GM23338 (cell line): ENCODE measurements around the gene TAPBP. TPM values are rescaled to one million over a fixed set of nuclear protein-coding genes. Genes with fewer than 3 reads are reported as not detected.
"Not testable (repeated sequence)": the region's sequence is repeated elsewhere in the genome, so short reads cannot be mapped to it uniquely, and the experiment has no call there.

Experiments
- ATAC-seq: fragments of 200-7000 bp; cut with Tn5 transposase; 3 replicates; pipeline ENCODE4 v1.9.1; 2020
- DNase-seq: peaks from one replicate; pipeline ENCODE4 v3.0.0-alpha.2; 2015; ENCODE audit warnings: low spot score
- H2AFZ ChIP-seq: fragments of 200-600 bp; sonication (generic); 2 replicates; pipeline ENCODE4 v1.8.0; 2016; ENCODE audit warnings: antibody characterized with exemption, mild to moderate bottlenecking, moderate library complexity
- H3F3A ChIP-seq: fragments of 200-600 bp; sonication (generic); replicated peaks from 2 replicates; pipeline ENCODE4 v1.8.0; 2017; ENCODE audit warnings: antibody characterized with exemption, mixed run types, low read depth
- H3K27ac ChIP-seq: fragments of 200-600 bp; sonication (generic); 2 replicates; pipeline ENCODE4 v1.6.1; 2016; ENCODE audit warnings: low read depth
- H3K27me3 ChIP-seq: fragments of 200-600 bp; sonication (generic); 2 replicates; pipeline ENCODE4 v1.8.0; 2016; ENCODE audit warnings: mild to moderate bottlenecking, mixed run types, moderate library complexity; ENCODE audit not compliant: insufficient read depth
- H3K36me3 ChIP-seq: fragments of 200-600 bp; sonication (generic); 2 replicates; pipeline ENCODE4 v1.8.0; 2016; ENCODE audit warnings: mild to moderate bottlenecking; ENCODE audit not compliant: insufficient read depth
- H3K4me1 ChIP-seq: fragments of 200-600 bp; sonication (generic); 2 replicates; pipeline ENCODE4 v1.8.0; 2016; ENCODE audit warnings: mild to moderate bottlenecking, moderate library complexity; ENCODE audit not compliant: insufficient read depth
- H3K4me2 ChIP-seq: fragments of 200-600 bp; sonication (generic); 2 replicates; pipeline ENCODE4 v1.7.1; 2017; ENCODE audit warnings: mixed run types
- H3K4me3 ChIP-seq: fragments of 200-600 bp; sonication (generic); 2 replicates; pipeline ENCODE4 v1.6.1; 2016; ENCODE audit warnings: mixed run types
- H3K79me2 ChIP-seq: fragments of 200-600 bp; sonication (generic); replicated peaks from 2 replicates; pipeline ENCODE4 v1.8.0; 2017; ENCODE audit warnings: mild to moderate bottlenecking; ENCODE audit not compliant: insufficient read depth
- H3K9me2 ChIP-seq: fragments of 200-600 bp; sonication (generic); 2 replicates; pipeline ENCODE4 v1.8.0; 2017; ENCODE audit not compliant: insufficient read depth
- H4K20me1 ChIP-seq: fragments of 200-600 bp; sonication (generic); replicated peaks from 2 replicates; pipeline ENCODE4 v1.8.0; 2017; ENCODE audit warnings: mild to moderate bottlenecking; ENCODE audit not compliant: insufficient read depth
- H3K27ac Mint-ChIP-seq: 2 replicates; pipeline ENCODE4 v1.8.0; 2020; ENCODE audit warnings: inconsistent platforms, mild to moderate bottlenecking, moderate library complexity, mixed read lengths
- H3K27me3 Mint-ChIP-seq: 3 replicates; pipeline ENCODE4 v1.8.0; 2022; ENCODE audit warnings: low read depth, mild to moderate bottlenecking, moderate library complexity, mixed read lengths, inconsistent platforms; ENCODE audit not compliant: insufficient read depth, poor library complexity
- H3K36me3 Mint-ChIP-seq: 3 replicates; pipeline ENCODE4 v1.8.0; 2021; ENCODE audit warnings: low read depth, mild to moderate bottlenecking, inconsistent platforms, moderate library complexity, mixed read lengths
- H3K4me1 Mint-ChIP-seq: 3 replicates; pipeline ENCODE4 v1.8.0; 2020; ENCODE audit warnings: mild to moderate bottlenecking, inconsistent platforms, mixed read lengths
- H3K4me3 Mint-ChIP-seq: 3 replicates; pipeline ENCODE4 v1.8.0; 2021; ENCODE audit warnings: moderate library complexity, mild to moderate bottlenecking, inconsistent platforms, mixed read lengths
- H3K9me3 Mint-ChIP-seq: 3 replicates; pipeline ENCODE4 v1.8.0; 2020; ENCODE audit warnings: moderate library complexity, mild to moderate bottlenecking, inconsistent platforms, mixed read lengths
- POLR2AphosphoS5 ChIP-seq: IDR thresholded peaks from 2 replicates; pipeline ENCODE4 v1.6.1; 2016; ENCODE audit warnings: antibody characterized with exemption, low read depth
- REST ChIP-seq: IDR thresholded peaks from one replicate; pipeline ENCODE4 v1.6.1; 2018; ENCODE audit warnings: antibody characterized with exemption; ENCODE audit not compliant: unreplicated experiment
- polyA plus RNA-seq: library from polyadenylated mRNA; unstranded; fragments of >200 nt; fragmentation: Nextera tagmentation; extraction: Ambion mirVana; gene quantifications from 2 replicates; pipeline ENCODE4 v1.2.1, GENCODE V29; 2016
- total RNA-seq: library from RNA; depleted of rRNA; stranded (reverse); fragments of >200 nt; shearing (Covaris generic); gene quantifications from 2 replicates; pipeline ENCODE4 v1.2.3, GENCODE V29; 2014
- TF ChIP-seq, protein P1 (sequence below): fragments of 250-450 bp; sonication (Bioruptor Pico); IDR thresholded peaks from 2 replicates; pipeline ENCODE4 v1.5.0; 2020; ENCODE audit warnings: mild to moderate bottlenecking, moderate library complexity

Gene TAPBP
- total and polyA plus RNA-seq, 2 experiments from 2014 or later = 19.9 to 37.5 TPM

GRCh38 chr6:33264015-33264414 lies 49.9 kb downstream of the TAPBP start (continued):
- TF ChIP-seq, protein P1, sequence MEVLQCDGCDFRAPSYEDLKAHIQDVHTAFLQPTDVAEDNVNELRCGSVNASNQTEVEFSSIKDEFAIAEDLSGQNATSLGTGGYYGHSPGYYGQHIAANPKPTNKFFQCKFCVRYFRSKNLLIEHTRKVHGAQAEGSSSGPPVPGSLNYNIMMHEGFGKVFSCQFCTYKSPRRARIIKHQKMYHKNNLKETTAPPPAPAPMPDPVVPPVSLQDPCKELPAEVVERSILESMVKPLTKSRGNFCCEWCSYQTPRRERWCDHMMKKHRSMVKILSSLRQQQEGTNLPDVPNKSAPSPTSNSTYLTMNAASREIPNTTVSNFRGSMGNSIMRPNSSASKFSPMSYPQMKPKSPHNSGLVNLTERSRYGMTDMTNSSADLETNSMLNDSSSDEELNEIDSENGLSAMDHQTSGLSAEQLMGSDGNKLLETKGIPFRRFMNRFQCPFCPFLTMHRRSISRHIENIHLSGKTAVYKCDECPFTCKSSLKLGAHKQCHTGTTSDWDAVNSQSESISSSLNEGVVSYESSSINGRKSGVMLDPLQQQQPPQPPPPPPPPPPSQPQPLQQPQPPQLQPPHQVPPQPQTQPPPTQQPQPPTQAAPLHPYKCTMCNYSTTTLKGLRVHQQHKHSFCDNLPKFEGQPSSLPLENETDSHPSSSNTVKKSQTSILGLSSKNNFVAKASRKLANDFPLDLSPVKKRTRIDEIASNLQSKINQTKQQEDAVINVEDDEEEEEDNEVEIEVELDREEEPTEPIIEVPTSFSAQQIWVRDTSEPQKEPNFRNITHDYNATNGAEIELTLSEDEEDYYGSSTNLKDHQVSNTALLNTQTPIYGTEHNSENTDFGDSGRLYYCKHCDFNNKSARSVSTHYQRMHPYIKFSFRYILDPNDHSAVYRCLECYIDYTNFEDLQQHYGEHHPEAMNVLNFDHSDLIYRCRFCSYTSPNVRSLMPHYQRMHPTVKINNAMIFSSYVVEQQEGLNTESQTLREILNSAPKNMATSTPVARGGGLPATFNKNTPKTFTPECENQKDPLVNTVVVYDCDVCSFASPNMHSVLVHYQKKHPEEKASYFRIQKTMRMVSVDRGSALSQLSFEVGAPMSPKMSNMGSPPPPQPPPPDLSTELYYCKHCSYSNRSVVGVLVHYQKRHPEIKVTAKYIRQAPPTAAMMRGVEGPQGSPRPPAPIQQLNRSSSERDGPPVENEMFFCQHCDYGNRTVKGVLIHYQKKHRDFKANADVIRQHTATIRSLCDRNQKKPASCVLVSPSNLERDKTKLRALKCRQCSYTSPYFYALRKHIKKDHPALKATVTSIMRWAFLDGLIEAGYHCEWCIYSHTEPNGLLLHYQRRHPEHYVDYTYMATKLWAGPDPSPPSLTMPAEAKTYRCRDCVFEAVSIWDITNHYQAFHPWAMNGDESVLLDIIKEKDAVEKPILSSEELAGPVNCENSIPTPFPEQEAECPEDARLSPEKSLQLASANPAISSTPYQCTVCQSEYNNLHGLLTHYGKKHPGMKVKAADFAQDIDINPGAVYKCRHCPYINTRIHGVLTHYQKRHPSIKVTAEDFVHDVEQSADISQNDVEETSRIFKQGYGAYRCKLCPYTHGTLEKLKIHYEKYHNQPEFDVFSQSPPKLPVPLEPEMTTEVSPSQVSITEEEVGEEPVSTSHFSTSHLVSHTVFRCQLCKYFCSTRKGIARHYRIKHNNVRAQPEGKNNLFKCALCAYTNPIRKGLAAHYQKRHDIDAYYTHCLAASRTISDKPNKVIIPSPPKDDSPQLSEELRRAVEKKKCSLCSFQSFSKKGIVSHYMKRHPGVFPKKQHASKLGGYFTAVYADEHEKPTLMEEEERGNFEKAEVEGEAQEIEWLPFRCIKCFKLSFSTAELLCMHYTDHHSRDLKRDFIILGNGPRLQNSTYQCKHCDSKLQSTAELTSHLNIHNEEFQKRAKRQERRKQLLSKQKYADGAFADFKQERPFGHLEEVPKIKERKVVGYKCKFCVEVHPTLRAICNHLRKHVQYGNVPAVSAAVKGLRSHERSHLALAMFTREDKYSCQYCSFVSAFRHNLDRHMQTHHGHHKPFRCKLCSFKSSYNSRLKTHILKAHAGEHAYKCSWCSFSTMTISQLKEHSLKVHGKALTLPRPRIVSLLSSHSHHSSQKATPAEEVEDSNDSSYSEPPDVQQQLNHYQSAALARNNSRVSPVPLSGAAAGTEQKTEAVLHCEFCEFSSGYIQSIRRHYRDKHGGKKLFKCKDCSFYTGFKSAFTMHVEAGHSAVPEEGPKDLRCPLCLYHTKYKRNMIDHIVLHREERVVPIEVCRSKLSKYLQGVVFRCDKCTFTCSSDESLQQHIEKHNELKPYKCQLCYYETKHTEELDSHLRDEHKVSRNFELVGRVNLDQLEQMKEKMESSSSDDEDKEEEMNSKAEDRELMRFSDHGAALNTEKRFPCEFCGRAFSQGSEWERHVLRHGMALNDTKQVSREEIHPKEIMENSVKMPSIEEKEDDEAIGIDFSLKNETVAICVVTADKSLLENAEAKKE = no peak
- no peak for TF ChIP-seq POLR2AphosphoS5
- TF ChIP-seq REST = no peak

DNA sequence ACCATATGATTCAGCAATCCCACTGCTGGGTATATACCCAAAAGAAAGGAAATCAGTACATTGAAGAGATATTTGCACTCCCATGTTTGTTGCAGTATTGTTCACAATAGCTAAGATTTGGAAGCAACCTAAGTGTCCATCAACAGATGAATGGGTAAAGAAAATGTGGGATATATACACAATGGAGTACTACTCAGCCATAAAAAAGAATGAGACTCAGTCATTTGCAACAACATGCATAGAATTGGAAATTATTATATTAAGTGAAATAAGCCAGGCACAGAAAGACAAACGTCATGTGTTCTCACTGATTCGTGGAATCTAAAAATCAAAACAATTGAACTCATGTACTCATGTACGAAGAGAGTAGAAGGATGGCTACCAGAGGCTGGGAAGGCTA lies 51.4 kb downstream of the TAPBP start:
- not testable (repeated sequence) for H3K27ac ChIP-seq, H3K4me1 ChIP-seq, H3K4me1 Mint-ChIP-seq, H4K20me1 ChIP-seq, ATAC-seq, H3K79me2 ChIP-seq, H3K9me2 ChIP-seq, H3K4me3 Mint-ChIP-seq, H3K4me3 ChIP-seq, H3K36me3 ChIP-seq, H3F3A ChIP-seq, H3K27me3 Mint-ChIP-seq, H3K27ac Mint-ChIP-seq, DNase-seq, H3K27me3 ChIP-seq, H3K9me3 Mint-ChIP-seq, H2AFZ ChIP-seq, H3K4me2 ChIP-seq
- peaks cover 60% of the 10 kb centered on the region for H3K36me3 Mint-ChIP-seq
